WTC11 (cell line): ENCODE data around the gene ANKEF1.

ENCODE experiments used
- CREM ChIP-seq: sonication (generic); formaldehyde crosslinking; IDR thresholded peaks from 2 replicates; pipeline ENCODE4 v1.8.1; 2022; ENCODE audit warnings: mild to moderate bottlenecking, missing genetic modification reagents, moderate library complexity
- CTCF ChIP-seq: fragments of 200-600 bp; IDR thresholded peaks from 2 replicates; pipeline ENCODE4 v1.8.0; 2022; ENCODE audit warnings: antibody characterized with exemption
- E2F5 ChIP-seq: sonication (generic); formaldehyde crosslinking; IDR thresholded peaks from 2 replicates; pipeline ENCODE4 v1.8.1; 2022; ENCODE audit warnings: mild to moderate bottlenecking, moderate library complexity, missing genetic modification reagents
- MAX ChIP-seq: sonication (generic); formaldehyde crosslinking; IDR thresholded peaks from 2 replicates; pipeline ENCODE4 v1.8.0; 2022; ENCODE audit warnings: mild to moderate bottlenecking, missing genetic modification reagents
- TCF7 ChIP-seq: sonication (generic); formaldehyde crosslinking; IDR thresholded peaks from 2 replicates; pipeline ENCODE4 v1.8.0; 2022; ENCODE audit warnings: mild to moderate bottlenecking, low read depth, missing genetic modification reagents, moderate library complexity

DNA sequence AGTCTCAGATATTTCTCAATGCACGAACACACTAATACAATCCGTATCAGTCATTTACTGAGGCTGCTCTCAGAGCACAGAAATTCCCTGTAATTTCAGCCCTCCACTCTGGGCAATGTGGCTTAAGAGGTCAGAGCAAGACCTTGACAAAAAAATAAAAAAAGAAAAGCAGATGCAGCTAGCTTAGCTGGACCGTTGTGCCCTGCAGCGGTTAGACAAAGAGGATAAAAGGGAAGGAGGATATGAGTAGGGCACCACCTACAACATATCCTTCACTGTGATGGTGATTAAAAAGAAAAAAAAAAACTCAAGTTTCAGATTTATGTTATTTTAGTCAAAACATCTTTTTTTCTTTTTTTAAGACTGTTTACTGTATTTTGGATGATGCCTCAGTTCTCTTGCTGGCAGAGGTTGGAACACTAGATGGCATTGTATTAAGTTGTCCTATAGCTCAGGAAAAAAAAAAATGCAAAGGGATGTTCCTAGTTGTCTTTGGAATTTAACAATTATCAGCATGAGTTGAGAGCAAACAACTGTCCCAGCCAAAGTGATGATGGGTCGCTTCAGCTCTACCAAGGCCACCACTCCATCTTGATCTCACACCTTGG is 59.9 kb downstream of the ANKEF1 start:
- no peak for TF ChIP-seq MAX (CRISPR knock-in tag)
- no peak for TF ChIP-seq CREM
- TF ChIP-seq E2F5: no peak
- TF ChIP-seq TCF7 (CRISPR knock-in tag): no peak
- TF ChIP-seq CTCF: no peak
